Coronary artery (tissue), 2 donors: Measurements from ENCODE around the gene PCNT.
"Not testable (repeated sequence)": the region's sequence is repeated elsewhere in the genome, so short reads cannot be mapped to it uniquely, and the experiment has no call there.

Source experiments
- DNase-seq: peaks from one replicate; pipeline ENCODE4 v3.0.0-alpha.2; 2017; ENCODE audit warnings: low spot score
- H3K27ac ChIP-seq, 2 donors: fragments of 200-600 bp; sonication (generic); one replicate each; pipeline ENCODE4 v1.5.1; 2016 to 2019
- H3K4me3 ChIP-seq: fragments of 200-600 bp; sonication (generic); 2 replicates; pipeline ENCODE4 v1.5.1; 2016; ENCODE audit warnings: mild to moderate bottlenecking, moderate library complexity
- TF ChIP-seq, protein P1 (sequence below): fragments of 200-600 bp; sonication (generic); IDR thresholded peaks from one replicate; pipeline ENCODE4 v1.5.1; 2019; ENCODE audit warnings: antibody characterized with exemption

Gene PCNT

DNA sequence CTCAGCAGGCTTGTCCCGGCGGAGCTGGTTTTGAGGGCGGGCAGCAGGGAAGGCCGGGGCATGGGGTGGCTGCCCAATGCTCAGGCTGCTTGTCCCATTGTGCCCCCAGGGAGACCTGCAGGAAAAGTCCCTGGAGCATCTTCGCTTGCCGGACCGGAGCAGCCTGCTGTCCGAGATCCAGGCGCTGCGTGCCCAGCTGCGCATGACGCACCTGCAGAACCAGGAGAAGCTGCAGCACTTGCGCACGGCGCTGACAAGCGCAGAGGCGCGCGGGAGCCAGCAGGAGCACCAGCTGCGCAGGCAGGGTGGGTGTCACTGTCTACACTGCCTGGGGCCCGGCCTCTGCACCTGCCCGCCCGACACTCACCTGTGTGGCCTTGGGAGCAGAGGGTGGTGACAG, 104.3 kb downstream of the PCNT start:
- no peak overlapping the region for H3K27ac ChIP-seq
- H3K4me3 ChIP-seq = no peak overlapping the region
- TF ChIP-seq, protein P1, sequence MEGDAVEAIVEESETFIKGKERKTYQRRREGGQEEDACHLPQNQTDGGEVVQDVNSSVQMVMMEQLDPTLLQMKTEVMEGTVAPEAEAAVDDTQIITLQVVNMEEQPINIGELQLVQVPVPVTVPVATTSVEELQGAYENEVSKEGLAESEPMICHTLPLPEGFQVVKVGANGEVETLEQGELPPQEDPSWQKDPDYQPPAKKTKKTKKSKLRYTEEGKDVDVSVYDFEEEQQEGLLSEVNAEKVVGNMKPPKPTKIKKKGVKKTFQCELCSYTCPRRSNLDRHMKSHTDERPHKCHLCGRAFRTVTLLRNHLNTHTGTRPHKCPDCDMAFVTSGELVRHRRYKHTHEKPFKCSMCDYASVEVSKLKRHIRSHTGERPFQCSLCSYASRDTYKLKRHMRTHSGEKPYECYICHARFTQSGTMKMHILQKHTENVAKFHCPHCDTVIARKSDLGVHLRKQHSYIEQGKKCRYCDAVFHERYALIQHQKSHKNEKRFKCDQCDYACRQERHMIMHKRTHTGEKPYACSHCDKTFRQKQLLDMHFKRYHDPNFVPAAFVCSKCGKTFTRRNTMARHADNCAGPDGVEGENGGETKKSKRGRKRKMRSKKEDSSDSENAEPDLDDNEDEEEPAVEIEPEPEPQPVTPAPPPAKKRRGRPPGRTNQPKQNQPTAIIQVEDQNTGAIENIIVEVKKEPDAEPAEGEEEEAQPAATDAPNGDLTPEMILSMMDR = no peak
- no peak for DNase-seq

DNA sequence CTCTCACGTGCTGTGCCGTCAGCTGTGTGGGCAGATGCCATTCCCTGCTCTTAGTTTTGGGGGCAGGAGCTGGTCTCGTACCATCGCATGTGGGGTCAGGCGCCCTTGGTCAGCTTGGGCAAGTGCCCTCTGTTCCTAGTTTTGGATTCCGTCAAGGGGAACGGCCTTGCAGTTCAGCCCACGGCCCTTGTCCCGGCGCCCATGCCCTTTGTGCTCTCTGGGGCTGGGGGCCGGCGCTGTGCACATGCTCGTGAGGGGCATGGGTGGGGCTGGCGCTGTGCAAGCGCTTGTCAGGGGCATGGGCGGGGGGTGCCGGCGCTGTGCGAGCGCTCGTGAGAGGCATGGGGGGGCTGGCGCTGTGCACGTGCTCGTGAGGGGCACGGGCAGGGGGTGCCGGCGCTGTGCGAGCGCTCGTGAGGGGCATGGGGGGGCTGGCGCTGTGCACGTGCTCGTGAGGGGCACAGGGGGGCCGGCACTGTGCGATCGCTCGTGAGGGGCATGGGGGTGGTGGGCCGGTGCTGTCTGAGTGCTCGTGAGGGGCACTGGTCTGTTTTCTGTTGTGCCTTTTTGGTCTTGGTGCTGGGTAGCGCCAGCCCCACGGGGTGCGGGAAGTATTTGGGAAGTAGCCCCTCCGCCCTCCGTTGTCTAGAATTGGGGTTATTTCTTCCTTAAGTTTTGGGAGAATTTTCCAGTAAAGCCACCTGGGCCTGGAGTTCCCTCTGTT, 105.2 kb downstream of the PCNT start:
- no peak overlapping the region for H3K4me3 ChIP-seq
- DNase-seq = no peak
- TF ChIP-seq, protein P1 = no peak
- H3K27ac ChIP-seq = no peak overlapping the region

DNA sequence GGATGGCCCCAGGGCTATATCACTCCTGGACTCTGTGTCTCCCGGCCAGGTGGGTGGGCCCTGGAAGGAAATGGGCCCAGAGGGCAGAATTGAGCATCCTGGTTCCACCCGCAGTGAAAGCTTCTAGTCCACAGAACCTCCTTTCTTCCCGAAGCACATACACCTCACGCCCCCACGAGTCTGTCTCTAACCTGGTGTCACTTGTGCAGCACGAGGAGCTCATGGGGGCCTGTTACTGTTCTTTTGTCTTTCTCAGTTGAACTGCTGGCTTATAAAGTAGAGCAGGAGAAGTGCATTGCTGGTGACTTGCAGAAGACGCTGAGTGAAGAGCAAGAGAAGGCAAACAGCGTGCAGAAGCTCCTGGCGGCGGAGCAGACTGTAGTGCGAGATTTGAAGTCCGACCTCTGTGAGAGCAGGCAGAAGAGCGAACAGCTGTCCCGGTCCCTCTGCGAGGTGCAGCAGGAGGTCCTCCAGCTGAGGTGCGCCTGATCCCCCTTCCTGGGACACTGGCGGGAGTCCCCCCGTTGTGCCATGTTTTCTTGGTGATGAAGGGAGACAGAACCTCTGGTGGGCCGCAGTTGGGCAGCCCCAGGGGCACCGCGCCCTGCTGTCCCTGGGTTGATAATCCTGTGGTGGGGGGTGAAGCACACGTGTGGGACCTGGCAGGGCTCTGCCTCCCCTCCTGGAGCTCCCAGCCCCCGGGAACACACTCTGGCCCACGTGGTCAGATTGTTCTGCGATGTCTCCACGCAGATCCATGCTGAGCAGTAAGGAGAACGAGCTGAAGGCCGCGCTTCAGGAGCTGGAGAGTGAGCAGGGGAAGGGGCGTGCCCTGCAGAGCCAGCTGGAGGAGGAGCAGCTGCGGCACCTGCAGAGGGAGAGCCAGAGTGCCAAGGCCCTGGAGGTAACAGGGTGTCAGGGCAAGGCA, 106.1 kb downstream of the PCNT start:
- no peak overlapping the region for H3K4me3 ChIP-seq
- TF ChIP-seq, protein P1 = no peak
- no peak overlapping the region for H3K27ac ChIP-seq
- no peak for DNase-seq

DNA sequence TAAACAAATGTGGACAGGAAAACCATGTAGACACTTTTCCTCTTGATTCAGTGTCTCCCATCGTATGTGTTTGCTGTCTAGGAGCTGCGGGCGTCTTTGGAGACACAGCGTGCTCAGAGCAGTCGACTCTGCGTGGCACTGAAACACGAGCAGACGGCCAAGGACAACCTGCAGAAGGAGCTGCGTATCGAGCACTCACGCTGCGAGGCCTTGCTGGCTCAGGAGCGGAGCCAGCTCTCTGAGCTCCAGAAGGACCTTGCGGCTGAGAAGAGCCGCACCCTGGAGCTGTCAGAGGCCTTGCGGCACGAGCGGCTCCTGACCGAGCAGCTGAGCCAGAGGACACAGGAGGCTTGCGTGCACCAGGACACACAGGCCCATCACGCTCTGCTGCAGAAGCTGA, 107.5 kb downstream of the PCNT start:
- TF ChIP-seq, protein P1 = no peak
- no peak for DNase-seq
- H3K4me3 ChIP-seq = no peak overlapping the region
- no peak overlapping the region for H3K27ac ChIP-seq

DNA sequence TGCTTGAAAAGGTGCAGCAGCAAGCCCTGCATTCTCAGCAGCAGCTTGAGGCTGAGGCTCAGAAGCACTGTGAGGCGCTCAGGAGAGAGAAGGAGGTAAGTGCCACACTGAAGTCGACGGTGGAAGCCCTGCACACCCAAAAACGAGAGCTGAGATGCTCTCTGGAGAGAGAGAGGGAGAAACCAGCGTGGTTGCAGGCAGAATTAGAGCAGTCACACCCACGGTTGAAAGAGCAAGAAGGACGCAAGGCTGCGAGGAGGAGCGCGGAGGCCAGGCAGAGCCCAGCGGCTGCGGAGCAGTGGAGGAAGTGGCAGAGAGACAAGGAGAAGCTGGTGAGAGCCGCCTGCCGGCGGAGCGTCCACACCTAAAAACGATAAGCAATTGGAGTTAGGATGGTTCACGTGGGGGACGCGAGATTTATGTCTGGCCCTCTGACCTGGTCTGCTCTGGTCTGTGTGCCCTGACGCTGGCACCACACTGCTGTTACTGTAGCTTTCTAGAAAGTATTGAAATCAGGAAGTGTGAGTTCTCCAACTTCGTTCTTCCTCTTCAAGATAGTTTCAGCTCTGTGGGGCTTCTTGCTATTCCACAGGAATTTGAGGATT, 108.0 kb downstream of the PCNT start:
- Histone ChIP-seq H3K27ac (no peak overlapping the region), H3K4me3 (no peak overlapping the region)
- TF ChIP-seq, protein P1 = no peak
- no peak for DNase-seq

DNA sequence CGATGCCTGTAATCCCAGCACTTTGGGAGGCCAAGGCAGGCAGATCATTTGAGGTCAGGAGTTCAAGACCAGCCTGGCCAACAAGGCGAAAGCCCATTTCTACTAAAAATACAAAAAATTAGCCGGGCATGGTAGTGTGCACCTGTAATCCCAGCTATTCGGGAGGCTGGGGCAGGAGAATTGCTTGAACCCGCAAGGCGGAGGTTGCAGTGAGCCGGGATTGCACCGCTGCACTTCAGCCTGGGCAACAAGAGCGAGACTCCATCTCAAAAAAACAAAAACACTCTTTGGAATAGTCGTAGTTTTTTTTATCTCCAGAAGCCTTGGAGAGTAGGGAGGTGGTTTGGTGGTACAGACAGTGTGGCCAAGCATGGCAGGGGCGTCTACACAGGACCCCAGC, 109.2 kb downstream of the PCNT start:
- not testable (repeated sequence) for DNase-seq, H3K27ac ChIP-seq, H3K4me3 ChIP-seq

DNA sequence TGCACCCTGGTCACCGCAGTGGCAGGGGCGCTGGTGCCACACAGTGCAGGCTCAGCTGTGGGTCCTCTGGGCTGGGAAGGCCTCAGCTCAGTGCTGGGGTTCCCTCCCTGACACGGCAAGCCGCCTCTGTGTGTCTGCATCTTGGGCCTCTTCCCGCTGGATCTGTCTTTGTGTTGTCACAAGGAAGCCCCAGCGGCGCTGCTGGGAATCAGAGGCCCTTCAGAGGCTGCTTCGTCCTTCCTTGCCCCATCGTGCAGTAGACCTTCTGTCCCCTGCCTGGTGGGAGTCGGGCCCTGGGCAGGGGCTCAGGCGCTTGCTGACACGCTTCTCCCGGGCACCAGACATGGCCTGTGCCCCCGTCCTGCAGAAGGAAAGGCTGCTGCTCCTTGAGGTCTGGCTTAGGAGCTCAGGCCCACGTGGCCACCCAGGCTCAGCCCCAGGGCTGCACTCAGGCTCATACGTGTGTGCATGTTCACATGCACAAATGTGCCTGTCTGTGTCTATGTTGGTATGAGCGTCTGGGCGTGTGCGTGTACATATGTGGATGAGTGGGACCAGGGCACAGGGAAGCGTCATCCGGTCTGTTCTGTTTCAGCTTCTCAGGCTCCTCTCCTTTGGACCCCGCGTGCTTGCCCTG, 110.5 kb downstream of the PCNT start:
- Histone ChIP-seq H3K27ac (no peak overlapping the region), H3K4me3 (no peak overlapping the region)
- DNase-seq = no peak
- TF ChIP-seq, protein P1 = no peak
